SHP77 treated with DMSO at 0.1 percent for 48 hours (cell line): ENCODE measurements around the gene CNN1.
"Not testable (repeated sequence)": the region's sequence is repeated elsewhere in the genome, so short reads cannot be mapped to it uniquely, and the experiment has no call there.

Source experiments
- DNase-seq: peaks from one replicate; lab custom pipeline; 2025; lab: John Stamatoyannopoulos, UW

Gene CNN1

DNA sequence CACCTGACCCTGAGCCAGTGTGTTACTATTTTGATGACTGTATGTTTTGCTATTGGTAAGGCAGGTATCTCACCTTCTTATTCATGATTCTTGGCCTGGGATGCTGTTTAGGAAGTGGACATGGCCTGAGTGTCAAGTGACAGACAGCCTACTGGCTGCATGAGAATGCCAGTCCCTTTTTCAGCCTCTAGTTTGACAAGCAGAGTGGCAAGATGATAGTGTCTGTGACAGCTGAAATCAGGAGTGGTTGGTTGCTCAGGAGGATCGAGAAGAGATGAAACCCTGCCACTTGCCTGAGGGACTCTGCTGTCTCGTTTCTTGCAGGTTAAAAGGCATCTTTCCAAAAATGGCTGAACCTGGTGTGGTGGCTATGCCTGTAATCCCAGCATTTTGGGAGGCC is 27.5 kb downstream of the CNN1 start:
- DNase-seq = no peak

GRCh38 chr19:11570039-11570462 is 31.4 kb downstream of the CNN1 start:
- no peak for DNase-seq

GRCh38 chr19:11573354-11573753 is 34.7 kb downstream of the CNN1 start:
- DNase-seq = not testable (repeated sequence)

GRCh38 chr19:11573763-11574162 is 35.1 kb downstream of the CNN1 start:
- not testable (repeated sequence) for DNase-seq

DNA sequence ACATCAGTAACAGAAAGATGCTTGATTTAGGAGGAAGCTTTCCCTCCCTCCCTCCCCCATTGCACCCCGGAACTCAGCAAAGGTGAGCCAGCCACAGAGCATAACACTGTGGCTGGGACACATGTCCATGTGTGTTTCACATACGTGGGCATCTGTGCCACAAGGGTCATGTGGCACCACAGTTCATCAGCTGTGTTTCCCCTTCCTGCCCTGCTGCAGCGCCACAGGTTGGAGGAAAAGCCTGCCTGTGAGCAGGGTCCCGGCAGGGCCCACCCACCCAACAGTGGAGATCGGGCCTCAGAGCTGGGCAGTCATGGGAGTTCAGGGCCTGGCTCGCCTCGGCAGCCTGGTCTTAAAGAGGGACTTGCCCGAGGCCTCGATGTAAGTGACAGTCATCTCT is 36.0 kb downstream of the CNN1 start:
- DNase-seq = no peak

DNA sequence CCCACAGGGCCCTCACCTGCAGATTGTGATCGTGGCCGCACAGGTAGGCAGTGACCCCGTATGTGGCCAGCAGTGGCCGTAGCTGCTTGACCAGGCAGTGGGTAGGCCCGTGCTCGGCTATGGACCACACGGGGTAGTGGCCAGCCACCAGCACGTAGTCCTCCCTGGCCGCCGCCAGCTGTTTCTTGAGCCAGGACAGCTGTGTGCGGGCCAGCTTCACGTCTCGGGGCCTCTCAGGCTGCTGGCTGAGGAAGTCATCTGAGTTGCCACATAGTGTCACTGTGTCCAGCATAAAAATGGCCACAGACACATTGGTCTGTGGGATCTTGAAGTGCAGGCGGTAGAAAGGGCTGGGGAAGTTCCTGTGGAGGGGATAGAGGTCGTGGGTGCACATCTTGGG is 37.6 kb downstream of the CNN1 start:
- DNase-seq = no peak

DNA sequence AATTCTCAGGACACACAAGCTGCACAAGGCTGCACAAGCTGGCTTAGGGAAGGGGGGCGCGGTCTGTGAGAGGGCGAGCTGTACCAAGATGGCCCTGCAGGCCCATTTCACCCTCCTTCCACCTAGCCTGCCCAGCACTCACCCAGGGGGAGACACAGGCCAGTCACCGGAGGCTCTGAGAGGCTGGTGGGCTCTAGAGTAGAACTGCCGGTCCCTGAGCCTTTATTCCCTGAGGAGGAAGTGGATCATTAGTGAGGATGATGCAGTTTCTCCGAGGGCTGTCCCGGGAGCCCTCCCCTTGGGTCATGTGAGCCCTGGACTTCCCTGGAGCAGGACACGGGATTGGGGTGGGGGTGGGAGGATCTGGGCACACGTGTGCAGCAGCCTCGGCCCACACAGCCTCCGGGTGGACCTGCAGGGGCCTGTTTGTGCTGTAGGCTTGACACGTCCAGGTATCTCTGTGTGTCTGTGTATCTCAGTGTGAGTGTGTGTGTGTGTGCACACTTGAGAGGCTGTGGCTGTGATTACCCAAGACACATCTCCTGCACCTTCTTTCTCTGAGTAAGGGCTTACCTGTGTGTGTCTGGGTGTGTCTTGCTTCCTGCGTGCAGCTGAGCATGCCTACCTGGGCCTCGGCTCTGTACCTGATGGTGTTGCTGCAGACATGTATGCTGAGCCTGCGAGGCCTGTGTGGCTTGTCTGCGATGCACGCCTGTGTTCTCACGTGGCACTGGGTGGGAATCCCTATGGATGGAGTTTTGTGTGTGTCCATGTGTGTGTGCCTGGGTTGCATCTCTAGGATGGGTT is 39.0 kb downstream of the CNN1 start, which contains the start of gene ACP5:
TSS of gene ACP5 (minus strand) at position 195 of the 807 bp plus-strand sequence. CDS start 328 bp downstream, outside the sequence.
- no peak for DNase-seq

DNA sequence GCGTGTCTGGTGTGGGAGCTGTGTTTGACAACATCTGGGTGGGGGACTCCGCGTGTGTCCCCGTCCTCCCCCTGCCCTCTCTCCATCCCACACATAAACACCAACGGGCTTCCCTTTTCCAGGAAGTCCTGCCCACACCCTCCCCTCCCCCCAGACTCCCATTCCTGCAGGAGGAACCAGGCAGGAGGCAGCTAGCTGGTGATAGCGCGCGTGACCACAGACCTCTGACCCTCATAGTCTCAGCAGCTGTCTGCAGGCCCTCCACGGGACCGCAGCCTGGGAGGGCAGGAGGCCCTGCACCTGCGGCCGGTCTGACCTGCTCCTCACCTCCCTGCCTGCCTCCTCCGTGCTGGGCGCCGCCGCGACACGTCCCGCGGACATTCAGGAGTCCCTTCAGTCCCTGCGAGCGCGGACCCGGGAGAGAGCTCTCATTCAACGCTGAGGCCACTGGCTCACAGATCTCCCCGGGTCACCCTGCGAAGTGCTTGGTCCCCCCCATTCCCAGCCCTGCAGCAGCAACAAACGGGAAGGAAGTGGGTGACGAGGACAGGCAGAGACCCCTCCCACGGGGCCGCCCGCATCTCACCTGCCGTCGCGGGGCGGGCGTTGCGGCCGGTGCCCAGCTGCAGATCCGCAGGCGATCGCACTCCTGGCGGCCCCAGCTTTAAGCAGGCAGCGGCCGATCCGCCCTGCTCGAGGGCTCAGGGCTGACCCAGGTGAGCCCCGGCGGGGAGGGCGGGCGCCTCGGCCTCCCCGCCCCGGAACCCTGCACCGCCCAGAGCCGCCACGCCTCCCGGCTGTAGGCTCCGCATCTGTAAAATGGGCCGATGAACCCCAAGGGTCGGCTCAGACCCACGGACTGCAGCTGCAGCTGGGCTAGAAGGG is 39.8 kb downstream of the CNN1 start:
- no peak for DNase-seq

DNA sequence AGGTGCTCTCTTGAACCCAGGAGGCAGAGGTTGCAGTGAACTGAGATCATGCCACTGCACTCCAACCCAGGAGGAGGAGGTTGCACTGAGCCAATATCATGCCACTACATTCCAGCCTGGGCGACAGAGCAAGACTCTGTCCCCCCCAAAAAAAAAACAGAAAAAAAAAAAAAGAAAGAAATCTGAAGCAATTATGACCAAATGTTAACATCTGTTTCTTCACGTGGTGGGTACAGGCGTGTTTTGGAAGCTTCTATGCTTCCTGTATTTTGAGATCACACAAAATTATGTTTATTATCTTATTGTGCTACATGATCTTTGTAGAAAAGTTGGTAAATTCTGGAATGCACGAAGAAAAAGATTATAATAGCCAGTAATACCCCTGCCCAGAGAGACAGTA is 41.5 kb downstream of the CNN1 start:
- DNase-seq = no peak

DNA sequence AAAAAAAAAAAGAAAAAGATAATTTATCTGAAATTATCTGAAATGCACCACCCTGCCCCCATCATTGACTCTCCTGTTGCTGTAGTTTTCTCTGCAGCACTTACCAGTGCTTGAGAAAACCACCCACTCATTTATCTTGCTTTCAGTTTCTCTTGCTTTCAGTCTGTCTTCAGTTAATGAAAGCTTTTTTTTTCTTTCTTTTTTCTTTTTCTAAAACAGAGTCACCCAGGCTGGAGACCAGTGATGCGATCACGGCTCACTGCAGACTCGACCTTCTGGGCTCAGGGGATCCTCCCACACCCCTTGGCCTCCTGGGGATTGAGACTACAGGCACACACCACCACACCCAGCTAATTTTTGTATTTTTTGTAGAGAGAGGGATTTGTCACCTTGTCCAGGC is 43.1 kb downstream of the CNN1 start:
- DNase-seq = no peak

DNA sequence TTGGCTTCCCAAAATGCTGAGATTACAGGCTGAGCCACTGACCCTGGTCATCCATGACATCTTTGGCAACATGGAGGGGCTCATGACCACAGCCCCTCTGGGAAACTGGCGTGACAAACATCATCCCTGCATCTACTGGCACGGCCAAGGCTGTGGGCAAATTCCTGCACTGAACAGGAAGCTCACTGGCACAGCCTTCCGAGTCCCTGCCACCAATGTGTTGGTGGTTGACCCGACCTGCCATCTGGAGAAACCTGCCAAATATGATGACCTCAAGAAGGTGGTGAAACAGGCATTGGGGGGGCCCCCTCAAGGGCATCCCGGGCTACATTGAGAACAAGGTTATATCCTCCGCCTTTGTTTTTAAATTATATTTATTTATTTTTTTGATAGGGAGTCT is 47.7 kb downstream of the CNN1 start:
- DNase-seq = no peak

GRCh38 chr19:11587302-11587974 is 48.8 kb downstream of the CNN1 start:
- peak; percentile 28 for DNase-seq

- DNase-seq = peak; percentile 28
Observed at GRCh38 chr19:11587975-11588631, 49.5 kb downstream of the CNN1 start.

DNA sequence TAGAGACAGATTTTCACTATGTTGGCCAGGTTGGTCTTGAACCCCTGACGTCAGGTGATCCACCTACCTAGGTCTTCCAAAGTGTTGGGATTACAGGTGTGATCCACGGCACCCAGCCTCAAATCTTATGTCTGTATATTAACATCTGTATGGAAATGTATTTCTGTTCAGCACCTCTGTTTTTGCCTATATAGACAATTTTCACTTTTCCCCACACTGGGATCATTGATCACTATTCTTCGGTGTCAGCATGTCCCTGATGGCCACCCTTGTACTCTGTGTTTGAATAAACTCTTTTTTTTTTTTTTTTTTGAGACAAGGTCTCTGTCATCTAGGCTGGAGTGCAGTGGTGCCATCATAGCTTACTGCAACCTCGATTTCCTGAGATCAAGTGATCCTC is 55.4 kb downstream of the CNN1 start:
- no peak for DNase-seq

- no peak for DNase-seq
Observed at GRCh38 chr19:11596156-11596555, 57.5 kb downstream of the CNN1 start.

- peak; percentile 91 for DNase-seq
Observed at GRCh38 chr19:11597202-11598102, 58.8 kb downstream of the CNN1 start, which contains the start of gene ZNF627. Gene ZNF627 (plus strand): TSS chr19:11597483. CDS start chr19:11597628, 145 bp downstream.

DNA sequence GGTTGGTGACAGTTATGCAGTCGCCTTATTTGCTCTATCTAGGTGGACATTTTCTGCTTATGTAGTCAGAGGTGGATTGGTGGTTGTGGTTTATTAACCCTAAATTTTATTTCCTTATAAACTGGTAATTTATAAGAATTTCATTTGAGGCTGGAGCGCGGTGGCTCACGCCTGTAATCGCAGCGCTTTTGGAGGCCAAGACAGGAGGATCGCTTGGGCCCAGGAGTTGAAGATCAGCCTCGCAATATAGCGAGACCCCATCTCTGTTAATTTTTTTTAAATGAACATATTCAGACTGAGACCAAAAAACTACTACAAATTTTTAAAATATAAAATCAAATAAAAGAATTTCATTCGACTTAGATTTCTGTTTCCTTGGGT is 59.4 kb downstream of the CNN1 start:
- no peak for DNase-seq

GRCh38 chr19:11598746-11599145 is 60.1 kb downstream of the CNN1 start:
- DNase-seq = no peak

GRCh38 chr19:11599704-11600103 is 61.1 kb downstream of the CNN1 start:
- not testable (repeated sequence) for DNase-seq
